22Rv1 (cell line): Measurements from ENCODE around the gene POLA1.

ENCODE experiments used
- H3K27ac ChIP-seq: fragments of 450-650 bp; 2 replicates; pipeline ENCODE4 v1.5.1; 2017
- CTCF ChIP-seq: fragments of 450-650 bp; IDR thresholded peaks from 2 replicates; pipeline ENCODE4 v1.5.1; 2017; ENCODE audit warnings: mild to moderate bottlenecking
- ZFX ChIP-seq: fragments of 450-650 bp; IDR thresholded peaks from 2 replicates; pipeline ENCODE4 v1.6.1; 2017; ENCODE audit warnings: antibody characterized with exemption, borderline replicate concordance

The POLA1 gene

GRCh38 chrX:25003066-25003849 lies 309.5 kb downstream of the POLA1 start:
- no peak for TF ChIP-seq ZFX
- no peak overlapping the region for H3K27ac ChIP-seq

GRCh38 chrX:25004040-25004439 lies 310.3 kb downstream of the POLA1 start:
- H3K27ac ChIP-seq: no peak overlapping the region
- TF ChIP-seq ZFX: no peak
- no peak for TF ChIP-seq CTCF

GRCh38 chrX:25004485-25005032 lies 310.8 kb downstream of the POLA1 start:
- no peak overlapping the region for H3K27ac ChIP-seq
- TF ChIP-seq CTCF: no peak
- TF ChIP-seq ZFX: no peak

- no peak for TF ChIP-seq CTCF
- no peak for TF ChIP-seq ZFX
Measured at GRCh38 chrX:25005034-25005381, 311.3 kb downstream of the POLA1 start.

GRCh38 chrX:25005382-25006185 lies 311.9 kb downstream of the POLA1 start:
- no peak for TF ChIP-seq CTCF

More at GRCh38 chrX:25005034-25005381, 311.3 kb downstream of the POLA1 start:
- H3K27ac ChIP-seq: no peak overlapping the region

GRCh38 chrX:25006586-25007058 lies 312.9 kb downstream of the POLA1 start:
- TF ChIP-seq ZFX (no peak), CTCF (no peak)
- no peak overlapping the region for H3K27ac ChIP-seq

More at GRCh38 chrX:25005382-25006185, 311.9 kb downstream of the POLA1 start:
- H3K27ac ChIP-seq: no peak overlapping the region

- TF ChIP-seq CTCF: no peak
- TF ChIP-seq ZFX: no peak
- no peak overlapping the region for H3K27ac ChIP-seq
Measured at GRCh38 chrX:25007059-25008053, 313.6 kb downstream of the POLA1 start.
